Stimulated activated CD8-positive, alpha-beta memory T cell treated with anti-CD3 and anti-CD28 coated beads, Interleukin-7, amount 100 ng/mL, for 24 hours (primary cell): ENCODE results near the gene TRMT2A.
A peak's percentile ranks its signal among the peaks of the same experiment; 100 is the strongest.
"Not testable (repeated sequence)": the region's sequence is repeated elsewhere in the genome, so short reads cannot be mapped to it uniquely, and the experiment has no call there.

Source experiments
- DNase-seq: peaks from one replicate; pipeline ENCODE4 v3.0.0-alpha.2; 2020; ENCODE audit warnings: low read depth

TRMT2A gene

GRCh38 chr22:20084547-20085413 is 32.2 kb downstream of the TRMT2A start:
- DNase-seq, result no peak

GRCh38 chr22:20083891-20084546 is 33.0 kb downstream of the TRMT2A start:
- no peak for DNase-seq

DNA sequence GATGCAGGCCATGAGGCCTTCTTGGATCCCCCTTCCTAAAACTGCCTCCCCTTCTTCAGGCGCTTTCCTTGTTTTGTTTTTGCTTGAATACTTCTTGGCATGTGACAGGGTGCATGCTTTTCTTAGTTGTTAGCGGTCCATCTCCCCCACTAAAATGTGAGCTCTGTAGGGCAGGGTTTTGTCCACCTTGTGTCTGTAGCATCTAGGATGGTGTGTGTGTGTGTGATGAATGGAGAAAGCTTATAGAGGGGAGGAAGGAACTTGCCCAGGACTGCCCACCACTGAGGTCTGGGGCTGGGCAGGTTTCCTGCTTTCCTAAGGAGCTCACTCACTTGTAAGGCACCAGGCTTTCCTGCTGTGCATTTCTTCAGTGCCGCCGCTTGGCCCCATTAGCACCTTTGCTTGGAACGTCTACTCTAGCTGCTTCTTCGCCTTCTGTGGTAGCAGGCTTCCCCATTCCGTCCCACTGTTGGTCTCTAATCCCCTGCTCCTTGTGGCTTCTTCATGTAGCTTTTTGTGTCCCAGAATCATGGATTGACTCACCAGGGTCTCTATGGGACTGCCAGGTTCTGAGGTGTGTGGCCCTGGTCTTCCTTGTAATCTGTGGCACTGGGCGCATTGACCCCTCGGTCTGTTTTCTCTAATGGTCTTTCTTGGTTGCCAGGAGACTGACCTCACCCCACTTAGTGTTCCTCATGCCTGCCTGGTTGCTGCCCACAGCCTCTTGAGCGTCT is 33.7 kb downstream of the TRMT2A start:
- DNase-seq, result no peak

GRCh38 chr22:20080776-20081654 is 36.0 kb downstream of the TRMT2A start:
- DNase-seq, result no peak

- peak; percentile 30 for DNase-seq
These were observed 36.6 kb downstream of the TRMT2A start for GRCh38 chr22:20080445-20080775.

DNA sequence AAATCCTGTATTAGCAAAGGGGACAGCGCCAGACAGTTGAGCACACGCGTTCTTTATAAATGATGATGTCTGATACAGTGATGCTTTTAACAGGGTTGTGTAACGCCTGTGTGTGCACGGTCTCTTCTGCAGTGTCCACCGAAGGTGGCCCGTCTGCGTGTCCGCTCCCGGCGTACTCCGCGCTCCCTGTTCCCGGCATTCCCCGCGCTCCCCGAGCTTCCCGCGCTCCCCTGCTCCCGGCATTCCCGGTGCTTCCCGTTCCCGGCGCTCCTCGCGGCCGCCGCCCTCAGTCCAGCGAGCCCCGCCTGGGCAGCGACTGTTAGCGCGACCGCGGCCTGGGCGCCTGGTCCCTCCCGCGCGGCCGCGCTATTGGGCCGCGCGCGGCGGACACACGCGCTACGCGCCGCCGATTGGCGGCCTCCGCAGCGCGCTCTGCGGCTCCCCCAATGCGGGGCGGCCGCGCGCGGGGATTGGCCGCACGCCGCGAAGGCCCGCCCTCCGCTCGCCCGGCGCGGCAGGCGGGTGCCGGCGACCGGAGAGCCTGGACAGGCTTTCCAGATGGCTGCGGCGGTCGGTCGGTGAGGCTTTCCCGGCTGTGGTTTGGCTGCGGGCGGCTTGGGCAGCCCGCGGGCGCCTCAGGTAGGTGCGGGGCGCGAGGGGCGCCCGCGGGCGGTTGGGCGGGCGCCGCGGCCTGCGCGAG is 37.1 kb downstream of the TRMT2A start, which contains the start of gene DGCR8:
TSS of gene DGCR8 (plus strand) at position 497 of the 700 bp plus-strand sequence. CDS start 5,723 bp downstream, outside the sequence.
- no peak for DNase-seq

DNA sequence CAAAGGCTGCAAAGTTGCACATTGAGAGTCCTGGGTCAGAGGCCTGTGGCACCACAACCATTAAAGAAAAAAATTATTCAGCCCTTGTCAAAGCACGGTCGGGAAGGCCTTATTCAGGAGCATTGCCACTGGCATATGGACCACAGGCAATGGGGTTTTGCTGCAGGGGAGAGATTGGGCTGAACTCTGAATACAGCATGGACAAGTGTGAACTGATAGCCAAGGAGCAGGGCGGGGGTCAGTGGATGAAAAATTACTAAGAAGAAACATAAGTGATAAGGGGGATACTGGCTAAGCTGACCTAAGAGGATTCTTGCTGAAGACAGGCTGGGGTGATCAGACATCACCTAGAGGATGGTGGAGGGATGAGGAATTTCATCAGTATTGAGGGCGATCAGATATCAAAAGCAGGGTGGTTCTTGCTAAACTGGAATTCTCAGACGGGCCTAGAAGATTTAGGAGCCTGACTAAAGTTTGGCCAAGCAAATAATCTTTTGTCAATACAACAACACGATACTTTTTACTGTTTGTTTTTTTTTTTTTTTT is 40.3 kb downstream of the TRMT2A start:
- DNase-seq, result no peak

GRCh38 chr22:20071524-20071972 is 45.5 kb downstream of the TRMT2A start:
- no peak for DNase-seq

GRCh38 chr22:20069331-20070042 is 47.5 kb downstream of the TRMT2A start:
- DNase-seq, result no peak

- DNase-seq, result no peak
These were observed 48.4 kb downstream of the TRMT2A start for GRCh38 chr22:20068640-20069039.

DNA sequence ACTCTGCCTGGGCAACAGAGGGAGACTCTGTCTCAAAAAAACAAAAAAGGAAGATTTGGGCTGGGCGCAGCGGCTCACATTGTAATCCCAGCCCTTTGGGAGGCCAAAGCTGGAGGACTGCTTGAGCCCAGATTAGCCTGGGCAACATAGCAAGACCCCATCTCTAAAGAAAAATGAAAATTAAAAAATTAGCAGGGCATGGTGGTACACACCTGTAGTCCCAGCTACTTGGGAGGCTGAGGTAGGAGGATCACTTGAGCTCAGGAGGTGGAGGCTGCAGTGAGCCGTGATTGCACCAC is 49.7 kb downstream of the TRMT2A start:
- DNase-seq, result not testable (repeated sequence)

DNA sequence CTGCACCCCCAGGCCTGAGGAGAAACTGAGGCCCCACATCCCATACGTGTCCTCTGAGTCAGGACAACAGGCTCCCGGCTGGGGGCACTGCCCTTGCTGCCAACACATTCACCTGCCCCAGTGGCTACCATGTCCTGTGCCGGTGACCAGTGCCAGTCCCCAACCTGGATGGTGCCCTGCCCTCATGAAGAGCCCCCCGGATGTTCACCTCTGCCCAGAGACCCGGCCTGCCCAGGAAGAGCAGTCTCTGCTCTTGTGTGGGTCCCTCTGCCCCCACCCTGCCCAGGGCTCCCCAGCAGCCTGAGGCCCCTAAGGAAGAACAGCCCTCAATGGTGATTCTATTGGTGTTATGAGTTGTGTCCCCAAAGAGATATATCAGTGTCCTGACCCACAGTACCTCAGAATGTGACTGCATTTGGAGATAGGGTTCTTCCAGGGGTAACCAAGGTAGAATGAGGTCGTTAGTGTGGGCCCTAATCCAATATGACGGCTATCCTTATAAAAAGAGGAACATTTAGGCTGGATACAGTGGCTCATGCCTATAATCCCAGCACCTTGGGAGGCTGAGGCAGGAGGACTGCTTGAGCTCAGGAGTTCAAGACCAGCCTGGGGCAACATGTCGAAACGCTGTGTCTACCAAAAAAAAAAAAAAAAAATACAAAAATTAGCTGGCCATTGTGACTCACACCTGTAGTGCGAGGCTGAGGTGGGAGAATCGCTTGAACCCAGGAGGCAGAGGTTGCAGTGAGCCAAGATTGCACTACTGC is 50.2 kb downstream of the TRMT2A start:
- DNase-seq, result no peak

DNA sequence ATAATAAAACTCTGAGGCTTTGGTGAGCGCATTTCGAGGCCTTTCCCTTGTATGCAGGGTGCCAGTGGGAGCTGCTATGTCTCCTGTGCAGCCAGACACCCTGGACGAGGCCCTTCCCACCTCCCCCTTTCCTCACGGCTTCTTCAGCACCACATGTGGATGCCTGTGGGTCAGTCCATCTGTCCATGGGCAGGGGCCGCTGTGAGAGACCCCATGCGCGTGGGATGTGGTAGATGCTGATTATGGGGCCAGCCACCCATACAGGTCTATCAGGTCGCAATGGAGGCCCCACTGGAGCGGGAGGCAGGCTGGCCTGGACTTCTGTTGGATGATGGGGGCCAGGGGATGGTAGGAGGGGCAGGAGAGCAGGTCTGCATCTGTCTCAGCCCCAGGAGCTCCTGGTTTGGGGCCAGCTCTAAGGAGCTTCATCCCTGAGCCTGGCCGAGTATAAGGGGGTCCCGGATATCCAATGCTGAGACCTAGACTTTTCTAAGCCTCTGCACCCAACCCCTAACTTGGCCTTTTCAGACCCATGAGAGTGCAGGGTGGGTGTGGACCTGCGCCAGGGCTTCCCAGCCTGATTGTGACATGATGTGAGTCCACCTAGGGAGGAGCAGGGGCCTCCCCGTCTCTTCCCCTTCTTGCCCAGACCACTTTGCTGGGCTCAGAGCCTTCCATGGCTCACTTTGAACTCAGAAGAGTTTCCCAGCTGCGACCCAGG is 51.0 kb downstream of the TRMT2A start:
- no peak for DNase-seq

- no peak for DNase-seq
These were observed 52.3 kb downstream of the TRMT2A start for GRCh38 chr22:20064545-20065262.

GRCh38 chr22:20064140-20064480 is 52.9 kb downstream of the TRMT2A start:
- no peak for DNase-seq

DNA sequence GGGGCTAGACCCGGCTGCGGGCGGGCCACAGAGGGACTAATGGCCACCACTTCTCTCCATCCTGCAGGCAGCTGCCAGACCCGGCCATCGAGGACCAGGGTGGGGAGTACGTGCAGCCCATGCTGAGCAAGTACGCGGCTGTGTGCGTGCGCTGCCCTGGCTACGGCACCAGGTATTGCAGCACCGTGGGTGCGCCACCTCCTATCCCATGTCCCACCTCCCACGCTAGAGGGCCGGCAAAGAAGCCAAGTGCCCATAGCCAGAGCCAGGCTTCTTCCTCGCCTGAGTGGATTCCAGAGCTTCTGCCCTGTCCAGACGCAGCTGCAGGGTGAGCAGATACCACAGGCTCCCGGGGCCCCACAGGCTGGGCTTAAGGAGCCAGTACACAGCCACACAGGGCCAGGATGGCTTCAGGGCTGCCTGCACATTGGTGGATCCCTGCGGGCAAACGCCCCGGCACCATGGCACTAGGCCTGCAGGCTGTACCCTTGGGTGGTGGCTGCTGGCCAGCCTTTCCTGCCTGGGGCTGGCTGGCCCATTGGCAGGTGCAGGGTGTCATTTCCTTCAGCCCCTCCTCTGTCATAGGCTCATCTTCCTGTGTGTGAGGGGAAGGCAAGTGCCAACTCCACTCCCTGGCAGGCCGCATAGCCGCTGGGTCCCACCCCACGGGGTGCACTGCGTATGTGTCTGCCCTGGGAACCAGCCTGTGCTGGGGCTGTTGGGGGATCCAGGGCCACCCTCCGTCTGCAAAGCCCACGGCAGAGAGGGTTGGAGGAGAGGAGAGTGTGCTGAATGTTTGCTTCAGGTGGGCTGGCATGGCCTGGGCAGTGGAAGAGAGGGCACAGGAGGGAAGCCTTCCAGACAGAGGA is 53.5 kb downstream of the TRMT2A start:
- DNase-seq, result no peak

- no peak for DNase-seq
These were observed 54.3 kb downstream of the TRMT2A start for GRCh38 chr22:20062766-20063083.
